Neural progenitor cell (in vitro differentiated cells): ENCODE results near the gene MTG2.

Experiments used
- EZH2 ChIP-seq: fragments of 200-600 bp; sonication (generic); IDR thresholded peaks from 2 replicates; pipeline ENCODE4 v1.6.1; 2017; ENCODE audit warnings: antibody characterized with exemption, mild to moderate bottlenecking, moderate library complexity
- EZH2phosphoT487 ChIP-seq: fragments of 200-600 bp; sonication (generic); IDR thresholded peaks from 2 replicates; pipeline ENCODE4 v1.6.1; 2017; ENCODE audit warnings: antibody characterized with exemption
- TF ChIP-seq, protein P1 (sequence below): fragments of 200-600 bp; sonication (generic); IDR thresholded peaks from 2 replicates; pipeline ENCODE4 v1.5.1; 2017; ENCODE audit warnings: antibody characterized with exemption, mild to moderate bottlenecking

DNA sequence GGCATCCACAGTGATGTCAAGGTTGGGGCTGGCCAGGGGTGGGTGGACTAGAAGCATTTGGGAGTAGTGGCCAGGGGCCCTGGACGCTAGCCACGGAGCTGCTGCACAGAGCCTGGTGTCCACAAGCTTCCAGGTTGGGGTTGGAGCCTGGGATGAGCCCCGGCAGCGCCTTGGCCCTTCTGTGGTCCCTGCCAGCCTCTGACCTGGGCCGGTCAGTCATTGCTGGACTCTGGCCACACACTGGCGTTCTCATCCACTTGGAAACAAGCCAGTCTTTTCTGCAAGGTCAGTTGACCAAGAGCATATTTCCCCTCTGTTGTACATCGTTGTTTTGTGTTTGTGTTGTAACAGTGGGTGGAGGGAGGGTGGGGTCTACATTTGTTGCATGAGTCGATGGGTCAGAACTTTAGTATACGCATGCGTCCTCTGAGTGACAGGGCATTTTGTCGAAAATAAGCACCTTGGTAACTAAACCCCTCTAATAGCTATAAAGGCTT lies 48.0 kb upstream of the MTG2 start:
- TF ChIP-seq, protein P1, sequence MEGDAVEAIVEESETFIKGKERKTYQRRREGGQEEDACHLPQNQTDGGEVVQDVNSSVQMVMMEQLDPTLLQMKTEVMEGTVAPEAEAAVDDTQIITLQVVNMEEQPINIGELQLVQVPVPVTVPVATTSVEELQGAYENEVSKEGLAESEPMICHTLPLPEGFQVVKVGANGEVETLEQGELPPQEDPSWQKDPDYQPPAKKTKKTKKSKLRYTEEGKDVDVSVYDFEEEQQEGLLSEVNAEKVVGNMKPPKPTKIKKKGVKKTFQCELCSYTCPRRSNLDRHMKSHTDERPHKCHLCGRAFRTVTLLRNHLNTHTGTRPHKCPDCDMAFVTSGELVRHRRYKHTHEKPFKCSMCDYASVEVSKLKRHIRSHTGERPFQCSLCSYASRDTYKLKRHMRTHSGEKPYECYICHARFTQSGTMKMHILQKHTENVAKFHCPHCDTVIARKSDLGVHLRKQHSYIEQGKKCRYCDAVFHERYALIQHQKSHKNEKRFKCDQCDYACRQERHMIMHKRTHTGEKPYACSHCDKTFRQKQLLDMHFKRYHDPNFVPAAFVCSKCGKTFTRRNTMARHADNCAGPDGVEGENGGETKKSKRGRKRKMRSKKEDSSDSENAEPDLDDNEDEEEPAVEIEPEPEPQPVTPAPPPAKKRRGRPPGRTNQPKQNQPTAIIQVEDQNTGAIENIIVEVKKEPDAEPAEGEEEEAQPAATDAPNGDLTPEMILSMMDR = no peak
- TF ChIP-seq EZH2phosphoT487 = no peak
- TF ChIP-seq EZH2 = no peak
